Ishikawa (cell line): ENCODE measurements around the gene TEN1.

ENCODE experiments used
- CEBPB ChIP-seq: IDR thresholded peaks from 2 replicates; pipeline ENCODE4 v1.6.1; 2012
- CREB1 ChIP-seq: IDR thresholded peaks from 2 replicates; pipeline ENCODE4 v1.6.1; 2012; ENCODE audit warnings: low read depth
- EGR1 ChIP-seq: IDR thresholded peaks from 2 replicates; pipeline ENCODE4 v1.6.1; 2012
- EP300 ChIP-seq: IDR thresholded peaks from 2 replicates; pipeline ENCODE4 v1.6.1; 2012; ENCODE audit warnings: borderline replicate concordance
- FOXM1 ChIP-seq: IDR thresholded peaks from 2 replicates; pipeline ENCODE4 v1.6.1; 2012; ENCODE audit warnings: low read depth, borderline replicate concordance
- NFIC ChIP-seq: IDR thresholded peaks from 2 replicates; pipeline ENCODE4 v1.6.1; 2012
- RAD21 ChIP-seq: IDR thresholded peaks from 2 replicates; pipeline ENCODE4 v1.6.1; 2012; ENCODE audit warnings: low read depth
- TAF1 ChIP-seq: IDR thresholded peaks from 2 replicates; pipeline ENCODE4 v1.6.1; 2012; ENCODE audit warnings: low read depth, mild to moderate bottlenecking
- TCF12 ChIP-seq: IDR thresholded peaks from 2 replicates; pipeline ENCODE4 v1.6.1; 2012; ENCODE audit warnings: low read depth
- TEAD4 ChIP-seq: IDR thresholded peaks from 2 replicates; pipeline ENCODE4 v1.6.1; 2012
- USF1 ChIP-seq: IDR thresholded peaks from 2 replicates; pipeline ENCODE4 v1.6.1; 2012
- YY1 ChIP-seq: IDR thresholded peaks from 2 replicates; pipeline ENCODE4 v1.6.1; 2012; ENCODE audit warnings: low read depth
- ZBTB7A ChIP-seq: IDR thresholded peaks from 2 replicates; pipeline ENCODE4 v1.6.1; 2012; ENCODE audit warnings: low read depth
- TF ChIP-seq, protein P1 (sequence below): IDR thresholded peaks from 2 replicates; pipeline ENCODE4 v1.6.1; 2012
- TF ChIP-seq, protein P2 (sequence below): IDR thresholded peaks from 2 replicates; pipeline ENCODE4 v1.6.1; 2012; ENCODE audit warnings: low read depth, mild to moderate bottlenecking

Gene TEN1

DNA sequence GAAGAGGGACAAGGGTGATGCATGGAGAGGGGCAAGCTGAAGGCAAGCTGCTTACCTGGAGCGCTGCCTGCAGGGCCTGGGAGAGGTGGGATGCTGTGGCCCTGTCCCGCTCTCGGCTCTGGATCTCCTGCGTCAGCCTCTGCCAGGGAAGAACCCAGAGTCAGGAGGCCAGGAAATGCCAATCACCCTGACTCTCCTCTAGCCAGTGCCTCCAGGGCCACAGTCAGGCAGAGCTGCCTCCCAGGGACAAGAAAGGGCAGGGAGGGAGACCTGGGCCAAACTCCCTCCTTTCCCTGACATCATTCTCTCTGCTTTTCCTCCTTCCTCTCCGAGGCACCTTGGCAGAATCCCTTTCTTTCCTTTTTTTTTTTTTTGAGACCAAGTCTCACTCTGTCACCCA lies 32.9 kb downstream of the TEN1 start:
- TF ChIP-seq USF1 (no peak), ZBTB7A (no peak)

GRCh38 chr17:76013377-76013932 lies 34.4 kb downstream of the TEN1 start:
- TF ChIP-seq, protein P1, sequence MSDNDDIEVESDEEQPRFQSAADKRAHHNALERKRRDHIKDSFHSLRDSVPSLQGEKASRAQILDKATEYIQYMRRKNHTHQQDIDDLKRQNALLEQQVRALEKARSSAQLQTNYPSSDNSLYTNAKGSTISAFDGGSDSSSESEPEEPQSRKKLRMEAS = no peak
- TF ChIP-seq RAD21 (no peak), YY1 (no peak), TCF12 (no peak), EP300 (no peak), CEBPB (no peak), ZBTB7A (no peak), TEAD4 (no peak), EGR1 (no peak), USF1 (no peak), NFIC (no peak)
- TF ChIP-seq, protein P2, sequence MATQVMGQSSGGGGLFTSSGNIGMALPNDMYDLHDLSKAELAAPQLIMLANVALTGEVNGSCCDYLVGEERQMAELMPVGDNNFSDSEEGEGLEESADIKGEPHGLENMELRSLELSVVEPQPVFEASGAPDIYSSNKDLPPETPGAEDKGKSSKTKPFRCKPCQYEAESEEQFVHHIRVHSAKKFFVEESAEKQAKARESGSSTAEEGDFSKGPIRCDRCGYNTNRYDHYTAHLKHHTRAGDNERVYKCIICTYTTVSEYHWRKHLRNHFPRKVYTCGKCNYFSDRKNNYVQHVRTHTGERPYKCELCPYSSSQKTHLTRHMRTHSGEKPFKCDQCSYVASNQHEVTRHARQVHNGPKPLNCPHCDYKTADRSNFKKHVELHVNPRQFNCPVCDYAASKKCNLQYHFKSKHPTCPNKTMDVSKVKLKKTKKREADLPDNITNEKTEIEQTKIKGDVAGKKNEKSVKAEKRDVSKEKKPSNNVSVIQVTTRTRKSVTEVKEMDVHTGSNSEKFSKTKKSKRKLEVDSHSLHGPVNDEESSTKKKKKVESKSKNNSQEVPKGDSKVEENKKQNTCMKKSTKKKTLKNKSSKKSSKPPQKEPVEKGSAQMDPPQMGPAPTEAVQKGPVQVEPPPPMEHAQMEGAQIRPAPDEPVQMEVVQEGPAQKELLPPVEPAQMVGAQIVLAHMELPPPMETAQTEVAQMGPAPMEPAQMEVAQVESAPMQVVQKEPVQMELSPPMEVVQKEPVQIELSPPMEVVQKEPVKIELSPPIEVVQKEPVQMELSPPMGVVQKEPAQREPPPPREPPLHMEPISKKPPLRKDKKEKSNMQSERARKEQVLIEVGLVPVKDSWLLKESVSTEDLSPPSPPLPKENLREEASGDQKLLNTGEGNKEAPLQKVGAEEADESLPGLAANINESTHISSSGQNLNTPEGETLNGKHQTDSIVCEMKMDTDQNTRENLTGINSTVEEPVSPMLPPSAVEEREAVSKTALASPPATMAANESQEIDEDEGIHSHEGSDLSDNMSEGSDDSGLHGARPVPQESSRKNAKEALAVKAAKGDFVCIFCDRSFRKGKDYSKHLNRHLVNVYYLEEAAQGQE = no peak

- TF ChIP-seq RAD21 (peak; percentile 95), EGR1 (no peak)
Observed at GRCh38 chr17:76014100-76014924, 35.3 kb downstream of the TEN1 start.

DNA sequence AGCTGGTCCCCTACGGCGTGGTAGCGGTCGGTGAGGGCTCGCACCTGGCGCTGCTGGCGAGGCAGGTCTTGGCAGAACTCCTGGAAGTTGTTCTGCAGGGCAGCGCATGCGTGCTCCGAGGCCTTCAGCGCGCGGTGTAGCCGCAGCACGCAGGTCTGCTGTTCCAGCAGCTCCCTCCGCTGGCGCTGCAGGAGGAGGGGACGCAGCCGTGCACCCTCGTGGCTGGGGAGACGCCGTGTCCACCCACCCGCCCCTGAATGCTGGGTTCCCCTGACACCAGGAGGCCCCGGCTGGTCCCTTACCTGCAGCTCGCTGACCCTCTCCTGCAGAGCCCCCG lies 35.9 kb downstream of the TEN1 start:
- no peak for TF ChIP-seq TCF12
- no peak for TF ChIP-seq USF1
- no peak for TF ChIP-seq CREB1

GRCh38 chr17:76017481-76018339 lies 38.7 kb downstream of the TEN1 start:
- TF ChIP-seq, protein P2 = no peak
- no peak for TF ChIP-seq FOXM1
- TF ChIP-seq CEBPB = no peak
- no peak for TF ChIP-seq ZBTB7A

GRCh38 chr17:76018340-76018680 lies 39.3 kb downstream of the TEN1 start:
- TF ChIP-seq, protein P2 = no peak
- no peak for TF ChIP-seq RAD21
- no peak for TF ChIP-seq NFIC
- TF ChIP-seq, protein P1 = no peak
- no peak for TF ChIP-seq ZBTB7A
- no peak for TF ChIP-seq FOXM1
- no peak for TF ChIP-seq CREB1
- TF ChIP-seq EP300 = no peak
- TF ChIP-seq TAF1 = no peak
- no peak for TF ChIP-seq TEAD4
